HEK293 (cell line): ENCODE data around the gene MADD.

Experiments
- CTCF ChIA-PET: fragments of 350-600 bp; formaldehyde crosslinking; extraction: SDS; loops from one replicate; lab custom pipeline; 2021; ENCODE audit warnings: antibody characterized with exemption; lab: Yijun Ruan, JAX
- POLR2A ChIA-PET: fragments of 300-600 bp; formaldehyde crosslinking; extraction: SDS; loops from one replicate; lab custom pipeline; 2020; ENCODE audit warnings: antibody characterized with exemption, inconsistent platforms; lab: Yijun Ruan, JAX
- H3K27ac ChIP-seq: fragments of 200-500 bp; sonication (Bioruptor generic); 2 replicates; pipeline ENCODE4 v1.5.1; 2014; ENCODE audit warnings: low read depth, low read length, control low read depth, inconsistent platforms; ENCODE audit errors: extremely low read depth
- H3K36me3 ChIP-seq, 2 experiments: fragments of 200-500 bp in 1 of 2; sonication (Bioruptor generic) in 1 of 2; 1 replicate in 1 of 2; 2 replicates in 1 of 2; pipeline ENCODE4 v1.5.1; 2014 to 2017; ENCODE audit warnings: inconsistent platforms in 2 of 2, low read length in 2 of 2; ENCODE audit not compliant: control insufficient read depth in 2 of 2, insufficient read depth in 1 of 2
- H3K4me1 ChIP-seq: fragments of 200-500 bp; sonication (Bioruptor generic); 2 replicates; pipeline ENCODE4 v1.5.1; 2014; ENCODE audit warnings: mild to moderate bottlenecking, low read length, inconsistent platforms; ENCODE audit not compliant: control insufficient read depth, insufficient read depth
- H3K4me3 ChIP-seq: 2 replicates; pipeline ENCODE4 v1.5.1; 2011; ENCODE audit warnings: low read depth, mild to moderate bottlenecking, control low read depth, low read length, moderate library complexity
- H3K9me3 ChIP-seq: fragments of 200-500 bp; sonication (Bioruptor generic); 2 replicates; pipeline ENCODE4 v1.5.1; 2014; ENCODE audit warnings: low read depth, low read length, inconsistent platforms; ENCODE audit not compliant: control insufficient read depth, insufficient read depth
- BCL11A ChIP-seq: fragments of 450-650 bp; formaldehyde crosslinking; IDR thresholded peaks from 2 replicates; pipeline ENCODE4 v1.5.1; 2016; ENCODE audit warnings: low read depth, missing biosample characterization, missing genetic modification characterization
- GLIS1 ChIP-seq: fragments of 450-650 bp; formaldehyde crosslinking; IDR thresholded peaks from 2 replicates; pipeline ENCODE4 v1.5.1; 2016; ENCODE audit warnings: missing biosample characterization, missing genetic modification characterization
- GLIS2 ChIP-seq: fragments of 450-650 bp; formaldehyde crosslinking; IDR thresholded peaks from 2 replicates; pipeline ENCODE4 v1.5.1; 2016; ENCODE audit warnings: missing biosample characterization, missing genetic modification characterization
- KLF8 ChIP-seq: fragments of 450-650 bp; formaldehyde crosslinking; IDR thresholded peaks from 2 replicates; pipeline ENCODE4 v1.5.1; 2016; ENCODE audit warnings: missing biosample characterization, missing genetic modification characterization
- SCRT2 ChIP-seq: fragments of 450-650 bp; formaldehyde crosslinking; IDR thresholded peaks from 2 replicates; pipeline ENCODE4 v1.5.1; 2016; ENCODE audit warnings: missing biosample characterization, missing genetic modification characterization
- SP2 ChIP-seq: fragments of 450-650 bp; formaldehyde crosslinking; IDR thresholded peaks from 2 replicates; pipeline ENCODE4 v1.5.1; 2016; ENCODE audit warnings: missing biosample characterization, missing genetic modification characterization
- SP7 ChIP-seq: fragments of 450-650 bp; formaldehyde crosslinking; IDR thresholded peaks from 2 replicates; pipeline ENCODE4 v1.5.1; 2016; ENCODE audit warnings: missing biosample characterization, missing genetic modification characterization
- ZBTB6 ChIP-seq: fragments of 450-650 bp; formaldehyde crosslinking; IDR thresholded peaks from 2 replicates; pipeline ENCODE4 v1.5.1; 2017; ENCODE audit warnings: missing biosample characterization, missing genetic modification characterization
- ZNF155 ChIP-seq: fragments of 450-650 bp; formaldehyde crosslinking; IDR thresholded peaks from 2 replicates; pipeline ENCODE4 v1.5.1; 2016; ENCODE audit warnings: missing biosample characterization, missing genetic modification characterization
- ZNF169 ChIP-seq: fragments of 450-650 bp; formaldehyde crosslinking; IDR thresholded peaks from 2 replicates; pipeline ENCODE4 v1.5.1; 2016; ENCODE audit warnings: missing biosample characterization, missing genetic modification characterization
- ZNF175 ChIP-seq: fragments of 450-650 bp; formaldehyde crosslinking; IDR thresholded peaks from 2 replicates; pipeline ENCODE4 v1.5.1; 2016; ENCODE audit warnings: missing biosample characterization, missing genetic modification characterization
- ZNF221 ChIP-seq: fragments of 450-650 bp; formaldehyde crosslinking; IDR thresholded peaks from 2 replicates; pipeline ENCODE4 v1.5.1; 2017; ENCODE audit warnings: missing biosample characterization, missing genetic modification characterization, borderline replicate concordance
- ZNF239 ChIP-seq: fragments of 450-650 bp; formaldehyde crosslinking; IDR thresholded peaks from 2 replicates; pipeline ENCODE4 v1.5.1; 2016; ENCODE audit warnings: missing biosample characterization, missing genetic modification characterization
- ZNF26 ChIP-seq: fragments of 450-650 bp; formaldehyde crosslinking; IDR thresholded peaks from 2 replicates; pipeline ENCODE4 v1.5.1; 2016; ENCODE audit warnings: missing biosample characterization, missing genetic modification characterization
- ZNF335 ChIP-seq: fragments of 450-650 bp; formaldehyde crosslinking; conservative IDR thresholded peaks from 2 replicates; pipeline ENCODE4 v1.5.1; 2016; ENCODE audit warnings: missing biosample characterization, missing genetic modification characterization
- ZNF354C ChIP-seq: fragments of 450-650 bp; formaldehyde crosslinking; IDR thresholded peaks from 2 replicates; pipeline ENCODE4 v1.5.1; 2016; ENCODE audit warnings: missing biosample characterization, missing genetic modification characterization, low read depth, borderline replicate concordance
- ZNF37A ChIP-seq: fragments of 450-650 bp; IDR thresholded peaks from 2 replicates; pipeline ENCODE4 v1.5.1; 2018; ENCODE audit warnings: missing biosample characterization, missing genetic modification characterization
- ZNF48 ChIP-seq: fragments of 450-650 bp; formaldehyde crosslinking; IDR thresholded peaks from 2 replicates; pipeline ENCODE4 v1.5.1; 2016; ENCODE audit warnings: missing biosample characterization, missing genetic modification characterization
- ZNF530 ChIP-seq: fragments of 450-650 bp; formaldehyde crosslinking; IDR thresholded peaks from 2 replicates; pipeline ENCODE4 v1.5.1; 2016; ENCODE audit warnings: low read depth, missing biosample characterization, missing genetic modification characterization
- ZNF585B ChIP-seq: fragments of 450-650 bp; formaldehyde crosslinking; IDR thresholded peaks from 2 replicates; pipeline ENCODE4 v1.5.1; 2016; ENCODE audit warnings: missing biosample characterization, missing genetic modification characterization
- ZNF596 ChIP-seq: fragments of 450-650 bp; IDR thresholded peaks from 2 replicates; pipeline ENCODE4 v1.5.0; 2018; ENCODE audit warnings: missing biosample characterization, mild to moderate bottlenecking, missing genetic modification characterization, moderate library complexity
- ZNF624 ChIP-seq: fragments of 450-650 bp; formaldehyde crosslinking; IDR thresholded peaks from 2 replicates; pipeline ENCODE4 v1.5.1; 2017; ENCODE audit warnings: missing biosample characterization, missing genetic modification characterization
- ZNF692 ChIP-seq: fragments of 450-650 bp; formaldehyde crosslinking; IDR thresholded peaks from 2 replicates; pipeline ENCODE4 v1.5.1; 2016; ENCODE audit warnings: missing biosample characterization, missing genetic modification characterization
- ZNF768 ChIP-seq: fragments of 450-650 bp; formaldehyde crosslinking; IDR thresholded peaks from 2 replicates; pipeline ENCODE4 v1.5.1; 2018; ENCODE audit warnings: missing biosample characterization, mild to moderate bottlenecking, missing genetic modification characterization

Gene MADD

GRCh38 chr11:47329987-47330931 is 60.3 kb downstream of the MADD start (continued):
- TF ChIP-seq SCRT2 (tag by site-specific recombination): 0 out of 2 replicates have a peak, but pooled peaks have one; percentile 21
- TF ChIP-seq ZNF26 (tag by site-specific recombination): no peak
- no peak for TF ChIP-seq ZNF624 (tag by site-specific recombination)
- TF ChIP-seq ZNF335 (tag by site-specific recombination): peak; percentile 45; the same call in 1 of the 2 replicates
- no peak for TF ChIP-seq ZNF155 (tag by site-specific recombination)
- no peak for TF ChIP-seq ZNF354C (tag by site-specific recombination)
- TF ChIP-seq ZNF175 (tag by site-specific recombination): no peak
- peak; percentile 25; the same call in 1 of the 2 replicates for TF ChIP-seq GLIS2 (tag by site-specific recombination)
- TF ChIP-seq SP2 (tag by site-specific recombination): no peak

GRCh38 chr11:47331454-47332302 is 61.7 kb downstream of the MADD start:
- CTCF ChIA-PET: interaction anchor here (0.7 kb wide), 1 partner anchor 29 kb away, joined by 4 read pairs; no protein-coding TSS in a partner anchor
- no peaks in the 10 kb centered on the region for H3K9me3 ChIP-seq
- peaks cover 0 to 4% of the 10 kb centered on the region in 2 experiments; a peak in 1 of 3 replicates for H3K36me3 ChIP-seq
- POLR2A ChIA-PET: no interaction called here
- TF ChIP-seq ZNF530 (no peak), BCL11A (tag by site-specific recombination) (no peak), GLIS1 (tag by site-specific recombination) (no peak), ZBTB6 (tag by site-specific recombination) (no peak), ZNF585B (tag by site-specific recombination) (no peak), ZNF37A (tag by site-specific recombination) (no peak), ZNF768 (tag by site-specific recombination) (no peak), SP7 (tag by site-specific recombination) (no peak), ZNF169 (no peak), SCRT2 (tag by site-specific recombination) (no peak), ZNF239 (tag by site-specific recombination) (no peak), ZNF48 (no peak), ZNF221 (tag by site-specific recombination) (no peak), ZNF692 (tag by site-specific recombination) (no peak), ZNF596 (tag by site-specific recombination) (no peak), KLF8 (no peak)
- H3K4me3 ChIP-seq: no peak overlapping the region
- no peak overlapping the region for H3K27ac ChIP-seq
- no peaks in the 10 kb centered on the region for H3K4me1 ChIP-seq
